H1 (cell line): ENCODE data around the gene TRIM22. TPM values are rescaled to one million over a fixed set of nuclear protein-coding genes. Genes with fewer than 3 reads are reported as not detected.

Source experiments
- BCL11A ChIP-seq, 2 experiments: IDR thresholded peaks; one replicate each; pipeline ENCODE4 v1.6.1; 2011; ENCODE audit warnings: low read depth in 2 of 2, low read length in 2 of 2, mild to moderate bottlenecking in 2 of 2
- CHD1 ChIP-seq: IDR thresholded peaks from 2 replicates; pipeline ENCODE4 v1.6.1; 2012; ENCODE audit warnings: low read depth, low read length, improper control_type of control experiment
- CHD2 ChIP-seq: IDR thresholded peaks from 2 replicates; pipeline ENCODE4 v1.6.1; 2012; ENCODE audit warnings: low read length, improper control_type of control experiment
- CHD7 ChIP-seq: fragments of 300-600 bp; sonication (generic); IDR thresholded peaks from 2 replicates; pipeline ENCODE4 v1.7.1; 2012; ENCODE audit warnings: low read length, moderate library complexity, mild to moderate bottlenecking, inconsistent platforms; ENCODE audit not compliant: insufficient replicate concordance
- HDAC6 ChIP-seq: IDR thresholded peaks from one replicate; pipeline ENCODE4 v1.7.1; 2012; ENCODE audit warnings: low read depth, mild to moderate bottlenecking, inconsistent platforms, low read length, moderate library complexity
- KDM5A ChIP-seq: fragments of 200-600 bp; IDR thresholded peaks from 2 replicates; pipeline ENCODE4 v1.7.1; 2012; ENCODE audit warnings: mild to moderate bottlenecking, low read length, inconsistent platforms, mixed read lengths
- POLR2A ChIP-seq, 2 experiments: IDR thresholded peaks; 1 replicate in 1 of 2; 2 replicates in 1 of 2; pipeline ENCODE4 v1.6.1; 2011; ENCODE audit warnings: low read depth in 2 of 2, low read length in 2 of 2, mild to moderate bottlenecking in 2 of 2; ENCODE audit errors: control extremely low read depth in 1 of 2
- RBBP5 ChIP-seq: IDR thresholded peaks from 2 replicates; pipeline ENCODE4 v1.7.1; 2012; ENCODE audit warnings: low read depth, mild to moderate bottlenecking, inconsistent platforms, low read length, moderate library complexity, borderline replicate concordance
- RFX5 ChIP-seq: IDR thresholded peaks from 2 replicates; pipeline ENCODE4 v1.6.1; 2011; ENCODE audit warnings: low read depth, low read length, improper control_type of control experiment, borderline replicate concordance
- SP1 ChIP-seq: IDR thresholded peaks from 2 replicates; pipeline ENCODE4 v1.6.1; 2011; ENCODE audit warnings: low read depth, low read length
- SUZ12 ChIP-seq: fragments of 200-600 bp; sonication (generic); IDR thresholded peaks from 2 replicates; pipeline ENCODE4 v1.6.1; 2012; ENCODE audit warnings: mild to moderate bottlenecking, inconsistent platforms, low read length, moderate library complexity, mixed read lengths
- TAF1 ChIP-seq: IDR thresholded peaks from 2 replicates; pipeline ENCODE4 v1.6.1; 2011; ENCODE audit warnings: mild to moderate bottlenecking, low read depth, low read length
- TAF7 ChIP-seq: optimal IDR thresholded peaks from 2 replicates; pipeline ENCODE3; 2011; ENCODE audit warnings: low read depth, mild to moderate bottlenecking, inconsistent platforms, low read length, moderate library complexity, borderline replicate concordance
- TEAD4 ChIP-seq: IDR thresholded peaks from 2 replicates; pipeline ENCODE4 v1.6.1; 2012; ENCODE audit warnings: low read depth, low read length, inconsistent platforms, mixed read lengths
- polyA plus RNA-seq, 7 experiments: library from polyadenylated mRNA; depleted of rRNA in 3 of 7; stranded (reverse) in 5 of 7; unstranded in 2 of 7; fragments of >200 nt in 5 of 7; fragments of 200-250 nt in 2 of 7; gene quantifications; 1 replicate in 5 of 7; 2 replicates in 1 of 7; 4 replicates in 1 of 7; pipeline versions ENCODE4 v1.2.1 to v1.2.3, GENCODE V29; 2011 to 2013; ENCODE audit warnings: missing spikeins in 2 of 7, mixed read lengths in 2 of 7
- total RNA-seq: library from RNA; stranded (reverse); fragmentation: NEBNext Ultra II Directional; extraction: Animal tissue kit (Norgen Biotek cat#: 25700); gene quantifications from 2 replicates; pipeline ENCODE4 v1.2.1, GENCODE V29; 2021

TRIM22 gene
- total and polyA plus RNA-seq, 2 of the 8 experiments (the other 6 are each of a cell fraction or from before 2014, with no cell fraction given), result 56.0 to 82.7 TPM

GRCh38 chr11:5705688-5706087, 16.1 kb downstream of the TRIM22 start (continued):
- no peak for TF ChIP-seq CHD7
- TF ChIP-seq CHD2, result no peak
- TF ChIP-seq HDAC6, result no peak
- TF ChIP-seq TAF7, result no peak
- TF ChIP-seq TAF1, result no peak
- no peak for TF ChIP-seq RFX5
- no peak for TF ChIP-seq POLR2A (IDR thresholded peaks at IDR 0.05; ENCODE audit: control extremely low read depth in 1 of 2, low read depth in 2 of 2, low read length in 2 of 2)
- no peak for TF ChIP-seq SUZ12
- TF ChIP-seq SP1, result no peak
- no peak for TF ChIP-seq KDM5A
- no peak for TF ChIP-seq CHD1
- TF ChIP-seq BCL11A (IDR thresholded peaks at IDR 0.05; ENCODE audit: low read depth in 2 of 2, low read length in 2 of 2), result no peak
- TF ChIP-seq TEAD4, result no peak
- TF ChIP-seq RBBP5, result no peak
